Neutrophil (primary cell): Measurements from ENCODE around the gene COL4A1.
A peak's percentile ranks its signal among the peaks of the same experiment; 100 is the strongest.

Experiments
- H3K27ac ChIP-seq: fragments of 200-600 bp; sonication (generic); 2 replicates; pipeline ENCODE4 v1.5.1; 2016; ENCODE audit warnings: mild to moderate bottlenecking, moderate library complexity
- H3K27me3 ChIP-seq: fragments of 200-600 bp; sonication (generic); 2 replicates; pipeline ENCODE4 v1.6.0; 2016; ENCODE audit warnings: mild to moderate bottlenecking
- H3K36me3 ChIP-seq: fragments of 200-600 bp; sonication (generic); 2 replicates; pipeline ENCODE4 v1.5.1; 2017
- H3K4me1 ChIP-seq, 2 experiments: fragments of 200-600 bp in 1 of 2; sonication (generic) in 1 of 2; 1 replicate in 1 of 2; 2 replicates in 1 of 2; pipeline versions ENCODE4 v1.5.1 to v1.6.1; 2013 to 2016; ENCODE audit warnings: low read depth in 1 of 2, low read length in 1 of 2, mild to moderate bottlenecking in 1 of 2, moderate library complexity in 1 of 2; ENCODE audit not compliant: control insufficient read depth in 1 of 2, insufficient read depth in 1 of 2
- H3K4me3 ChIP-seq, 2 experiments: fragments of 200-600 bp in 1 of 2; sonication (generic) in 1 of 2; 1 replicate in 1 of 2; 2 replicates in 1 of 2; pipeline ENCODE4 v1.5.1; 2013 to 2016; ENCODE audit warnings: low read depth in 1 of 2, low read length in 1 of 2, mild to moderate bottlenecking in 1 of 2, moderate library complexity in 1 of 2
- H3K9me3 ChIP-seq: fragments of 200-600 bp; sonication (generic); 2 replicates; pipeline ENCODE4 v1.5.1; 2016
- TF ChIP-seq, protein P1 (sequence below): fragments of 200-600 bp; sonication (generic); IDR thresholded peaks from 2 replicates; pipeline ENCODE4 v1.5.1; 2016; ENCODE audit warnings: antibody characterized with exemption

The COL4A1 gene

DNA sequence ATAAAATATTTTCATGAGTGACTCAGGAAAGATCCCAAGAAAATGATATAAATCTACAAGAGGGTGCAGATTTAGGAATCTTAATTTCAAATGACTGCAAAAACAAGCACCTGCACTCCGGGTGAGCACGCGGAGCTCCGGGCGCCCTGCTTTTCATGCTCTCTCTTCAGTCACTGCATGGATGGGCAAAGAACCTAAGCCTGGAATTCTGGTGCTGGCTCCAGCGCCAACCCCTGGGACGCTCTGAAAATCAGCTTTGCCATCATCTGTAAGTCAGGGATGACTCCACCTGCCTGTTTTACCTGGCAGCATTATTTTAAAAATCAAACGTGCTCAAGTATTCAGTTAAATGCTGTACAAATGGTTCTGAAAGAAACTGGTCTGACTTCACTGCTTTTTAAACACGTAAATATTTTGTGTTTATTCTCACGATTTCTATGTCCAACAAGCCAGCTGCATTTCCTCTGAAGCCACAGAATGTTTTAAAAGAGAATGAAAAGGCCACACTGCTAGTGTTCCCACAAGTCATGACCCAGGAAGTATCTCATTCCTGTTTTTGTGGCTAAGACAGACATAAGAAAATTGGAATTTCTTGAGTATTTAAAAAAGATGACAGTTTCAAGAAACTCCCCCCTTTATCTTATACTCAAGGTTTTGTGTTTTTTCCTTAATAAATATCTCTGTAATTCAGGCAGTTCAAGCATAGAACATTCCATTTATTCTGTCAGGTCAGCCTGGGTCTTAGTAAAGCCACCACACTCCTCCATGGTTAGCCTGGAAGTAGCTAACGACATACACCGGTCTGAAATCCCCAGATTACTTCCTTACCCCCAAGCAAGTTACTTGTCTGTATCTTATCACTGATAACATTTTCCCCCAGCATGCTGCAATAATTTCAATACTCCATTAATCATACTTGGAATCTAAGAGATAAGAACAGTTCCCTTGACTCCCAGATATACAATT, 81.1 kb downstream of the COL4A1 start:
- TF ChIP-seq, protein P1, sequence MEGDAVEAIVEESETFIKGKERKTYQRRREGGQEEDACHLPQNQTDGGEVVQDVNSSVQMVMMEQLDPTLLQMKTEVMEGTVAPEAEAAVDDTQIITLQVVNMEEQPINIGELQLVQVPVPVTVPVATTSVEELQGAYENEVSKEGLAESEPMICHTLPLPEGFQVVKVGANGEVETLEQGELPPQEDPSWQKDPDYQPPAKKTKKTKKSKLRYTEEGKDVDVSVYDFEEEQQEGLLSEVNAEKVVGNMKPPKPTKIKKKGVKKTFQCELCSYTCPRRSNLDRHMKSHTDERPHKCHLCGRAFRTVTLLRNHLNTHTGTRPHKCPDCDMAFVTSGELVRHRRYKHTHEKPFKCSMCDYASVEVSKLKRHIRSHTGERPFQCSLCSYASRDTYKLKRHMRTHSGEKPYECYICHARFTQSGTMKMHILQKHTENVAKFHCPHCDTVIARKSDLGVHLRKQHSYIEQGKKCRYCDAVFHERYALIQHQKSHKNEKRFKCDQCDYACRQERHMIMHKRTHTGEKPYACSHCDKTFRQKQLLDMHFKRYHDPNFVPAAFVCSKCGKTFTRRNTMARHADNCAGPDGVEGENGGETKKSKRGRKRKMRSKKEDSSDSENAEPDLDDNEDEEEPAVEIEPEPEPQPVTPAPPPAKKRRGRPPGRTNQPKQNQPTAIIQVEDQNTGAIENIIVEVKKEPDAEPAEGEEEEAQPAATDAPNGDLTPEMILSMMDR, result no peak
- H3K27ac ChIP-seq, result no peak overlapping the region

DNA sequence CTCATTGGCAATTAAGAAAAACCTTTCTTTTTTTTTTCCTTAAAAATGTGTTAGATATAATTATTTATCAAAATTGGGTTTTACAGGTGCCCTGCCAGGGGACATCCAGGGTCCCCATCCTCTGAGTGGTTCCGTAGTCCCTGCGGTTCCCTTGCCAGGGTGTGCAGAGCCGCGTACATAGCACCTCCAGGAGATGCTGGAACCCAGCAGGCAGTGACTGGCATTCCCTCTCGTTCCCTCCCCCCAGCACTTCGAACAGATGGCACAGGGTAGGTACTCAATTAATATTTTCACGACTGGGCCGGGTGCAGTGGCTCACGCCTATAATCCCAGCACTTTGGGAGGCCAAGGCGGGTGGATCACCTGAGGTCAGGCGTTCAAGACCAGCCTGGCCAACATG, 82.0 kb downstream of the COL4A1 start:
- Histone ChIP-seq H3K27me3 (peaks cover 15% of the 10 kb centered on the region), H3K27ac (no peak overlapping the region), H3K36me3 (no peaks in the 10 kb centered on the region), H3K4me3 (no peak overlapping the region), H3K9me3 (no peaks in the 10 kb centered on the region), H3K4me1 (peaks cover 5 to 6% of the 10 kb centered on the region in 2 experiments)
- TF ChIP-seq, protein P1, result no peak

More for the DNA sequence above, 81.1 kb downstream of the COL4A1 start:
- Histone ChIP-seq H3K36me3 (no peaks in the 10 kb centered on the region), H3K4me1 (peaks cover 0 to 3% of the 10 kb centered on the region in 2 experiments), H3K9me3 (no peaks in the 10 kb centered on the region), H3K4me3 (no peak overlapping the region), H3K27me3 (peaks cover 15% of the 10 kb centered on the region)

DNA sequence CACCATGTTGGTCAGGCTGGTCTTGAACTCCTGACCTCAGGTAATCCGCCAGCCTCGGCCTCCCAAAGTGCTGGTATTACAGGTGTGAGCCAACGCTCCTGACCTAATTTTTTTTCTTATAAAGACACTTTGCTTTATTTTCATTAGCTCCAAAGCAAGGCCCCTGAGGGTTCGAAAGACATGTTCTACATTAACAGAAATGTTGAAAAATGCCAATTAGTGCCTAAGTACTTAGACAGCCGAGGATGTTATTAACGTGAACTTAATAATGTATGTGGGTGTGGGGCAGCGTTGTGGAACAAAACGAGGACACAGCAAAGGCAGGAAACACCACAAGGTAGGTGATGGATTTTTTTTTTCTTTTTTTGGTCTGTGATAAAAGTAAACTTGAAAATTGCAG, 82.4 kb downstream of the COL4A1 start:
- TF ChIP-seq, protein P1, result no peak
- no peaks in the 10 kb centered on the region for H3K9me3 ChIP-seq
- peaks cover 5 to 6% of the 10 kb centered on the region in 2 experiments for H3K4me1 ChIP-seq
- peaks cover 15% of the 10 kb centered on the region for H3K27me3 ChIP-seq
- H3K36me3 ChIP-seq, result no peaks in the 10 kb centered on the region
- H3K4me3 ChIP-seq, result no peak overlapping the region
- no peak overlapping the region for H3K27ac ChIP-seq

DNA sequence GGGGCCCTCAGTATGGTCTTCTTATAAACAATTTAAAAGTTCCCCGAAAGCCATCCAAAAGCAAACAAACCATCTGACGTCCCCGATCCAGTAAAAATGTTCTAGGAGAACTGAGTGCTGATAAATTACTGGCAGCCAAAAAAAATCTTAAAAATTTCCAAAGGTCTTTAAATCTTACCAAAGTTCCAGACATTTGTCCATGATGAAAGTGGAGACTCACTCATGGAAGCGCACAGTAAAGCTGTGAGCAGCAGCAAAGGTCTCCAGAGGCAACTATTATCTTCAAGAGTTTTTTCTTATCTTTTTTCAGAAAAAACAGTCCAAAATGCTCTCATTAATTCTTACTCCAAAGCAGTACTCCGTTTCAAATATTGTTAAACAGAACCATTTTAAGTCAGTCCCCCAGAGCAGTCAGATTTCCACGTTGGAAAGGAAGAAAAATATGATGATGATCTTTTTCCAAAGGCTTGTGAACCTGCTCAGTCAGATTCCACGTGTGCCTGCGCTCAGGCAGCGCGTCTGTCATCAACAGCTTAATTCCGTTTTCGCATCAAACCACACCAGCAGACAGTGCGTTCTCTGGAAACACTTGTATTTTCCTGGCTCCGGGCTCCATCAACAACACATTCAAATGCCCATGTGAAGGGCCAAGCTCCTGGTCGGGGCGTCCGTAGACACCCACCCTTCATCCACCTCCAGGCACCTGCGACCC, 85.4 kb downstream of the COL4A1 start:
- Histone ChIP-seq H3K27me3 (peaks cover 22% of the 10 kb centered on the region), H3K4me1 (peaks cover 5 to 6% of the 10 kb centered on the region in 2 experiments), H3K27ac (peak overlapping the region; percentile 29), H3K4me3 (no peak overlapping the region), H3K9me3 (no peaks in the 10 kb centered on the region), H3K36me3 (no peaks in the 10 kb centered on the region)
- TF ChIP-seq, protein P1, result no peak

DNA sequence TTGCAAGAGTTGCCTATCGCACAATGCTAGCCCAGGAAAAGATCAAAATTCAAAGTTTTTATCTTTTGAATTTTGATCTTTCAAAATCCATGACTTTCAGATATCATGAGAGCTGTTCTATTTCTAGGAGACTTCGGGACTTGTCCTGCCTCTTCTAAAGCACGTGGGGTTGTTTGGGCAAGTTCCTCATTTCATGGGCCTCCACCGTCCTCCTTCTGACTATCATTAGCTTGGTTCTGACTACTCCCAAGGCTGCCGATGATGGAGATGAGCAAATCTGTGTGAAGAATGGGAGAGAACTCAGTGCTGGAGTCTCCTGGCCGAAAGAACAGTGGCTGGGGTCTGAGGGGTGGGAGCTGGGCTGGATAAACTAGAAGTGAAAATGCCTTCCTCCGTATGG, 86.5 kb downstream of the COL4A1 start:
- Histone ChIP-seq H3K9me3 (no peaks in the 10 kb centered on the region), H3K4me3 (no peak overlapping the region), H3K27me3 (peaks cover 15% of the 10 kb centered on the region), H3K27ac (no peak overlapping the region), H3K4me1 (peaks cover 5 to 6% of the 10 kb centered on the region in 2 experiments), H3K36me3 (no peaks in the 10 kb centered on the region)
- TF ChIP-seq, protein P1, result no peak
